Activated CD4-positive, CD25-positive, alpha-beta regulatory T cell treated with anti-CD3 and anti-CD28 coated beads, Interleukin-2, amount 50 U/mL, for 72 hours (primary cell): ENCODE data around the gene MTHFR.
A peak's percentile ranks its signal among the peaks of the same experiment; 100 is the strongest.

ENCODE experiments used
- DNase-seq: peaks from one replicate; pipeline ENCODE4 v3.0.0; 2021

MTHFR gene

GRCh38 chr1:11805422-11806306 is at the start of gene MTHFR, which contains the start of gene CLCN6:
Gene MTHFR (minus strand): TSS chr1:11805964. CDS start chr1:11803116, 2,848 bp downstream.
Gene CLCN6 (plus strand): TSS chr1:11806191. CDS start chr1:11806263, 72 bp downstream.
- DNase-seq: peak; percentile 99

DNA sequence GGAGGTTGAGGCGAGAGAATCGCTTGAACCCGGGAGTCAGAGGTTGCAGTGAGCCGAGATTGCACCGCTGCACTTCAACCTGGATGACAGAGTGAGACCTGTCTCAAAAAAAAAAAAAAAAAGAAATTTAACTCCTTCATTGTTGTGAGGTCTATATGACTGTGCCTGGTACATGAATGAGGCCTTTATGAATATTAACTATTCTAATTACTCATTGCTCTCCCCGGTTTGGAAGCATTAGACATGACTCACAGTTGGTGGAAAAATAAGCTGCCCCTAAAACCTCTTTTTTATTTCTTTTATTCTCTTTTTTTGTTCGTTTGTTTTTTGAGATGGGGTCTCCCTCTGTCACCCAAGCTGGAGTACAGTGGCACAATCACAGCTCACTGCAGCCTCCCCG is 49.7 kb upstream of the MTHFR start:
- DNase-seq: no peak

DNA sequence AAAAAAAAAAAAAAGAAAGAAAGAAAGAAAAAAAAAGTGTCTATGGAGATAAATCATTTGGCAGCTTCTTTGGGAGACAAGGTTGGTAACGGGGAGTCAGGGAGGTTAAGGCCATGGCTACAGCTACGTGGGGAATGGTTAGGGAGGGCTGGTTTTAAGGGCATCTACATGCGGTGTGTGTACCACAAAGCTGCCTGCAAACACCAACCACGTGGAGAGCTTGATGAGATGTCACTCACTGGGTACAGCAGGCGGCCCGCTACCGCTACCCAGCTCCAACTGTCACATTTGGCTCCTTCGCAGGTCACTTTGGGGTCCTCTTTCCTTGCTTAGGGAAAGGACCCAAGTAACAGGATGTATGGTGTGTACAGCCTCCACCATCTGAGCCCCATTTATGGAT is 48.8 kb upstream of the MTHFR start:
- DNase-seq: no peak

DNA sequence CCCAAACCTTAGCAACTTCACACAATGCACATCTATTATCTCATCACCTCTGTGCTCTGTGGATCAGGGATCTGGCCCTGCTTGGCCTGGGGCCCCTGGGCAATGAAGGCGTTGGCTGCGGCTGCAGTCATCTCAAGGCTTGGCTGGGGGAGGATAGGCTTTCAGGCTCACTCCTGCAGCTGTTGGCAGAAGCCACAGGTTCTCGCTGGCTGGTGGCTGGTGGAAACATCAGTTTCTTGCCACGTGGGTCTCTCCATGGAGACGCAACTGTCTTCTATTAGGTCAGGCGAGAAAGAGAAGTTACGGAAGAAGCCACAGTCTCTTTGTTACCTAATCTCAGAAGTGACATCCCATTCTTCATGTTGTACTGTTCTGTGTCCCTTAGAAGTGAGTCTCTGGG is 45.4 kb upstream of the MTHFR start:
- DNase-seq: no peak

GRCh38 chr1:11850156-11850555 is 44.4 kb upstream of the MTHFR start:
- no peak for DNase-seq

DNA sequence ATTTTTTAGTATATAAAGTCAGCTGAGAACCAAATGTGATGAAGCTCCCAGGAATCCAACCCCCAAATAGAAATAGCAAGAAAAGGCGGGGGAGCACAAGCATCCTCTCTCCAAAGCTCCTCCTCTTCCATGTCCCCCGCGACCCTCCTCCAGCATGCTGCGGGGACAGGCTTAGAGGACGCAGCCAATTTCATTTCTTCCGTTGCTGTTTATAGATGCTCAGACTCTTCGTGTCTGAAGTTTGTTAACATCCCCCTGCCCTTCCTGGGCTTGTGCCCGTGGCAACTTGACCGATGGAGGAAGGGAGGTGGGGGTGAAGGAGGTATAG is 42.6 kb upstream of the MTHFR start:
- DNase-seq: no peak

- no peak for DNase-seq
These were observed 42.1 kb upstream of the MTHFR start, which contains the start of gene NPPA for GRCh38 chr1:11847667-11848372. Gene NPPA (minus strand): TSS chr1:11847783. CDS start chr1:11847684, 99 bp downstream.

GRCh38 chr1:11845641-11846335 is 40.0 kb upstream of the MTHFR start:
- no peak for DNase-seq

DNA sequence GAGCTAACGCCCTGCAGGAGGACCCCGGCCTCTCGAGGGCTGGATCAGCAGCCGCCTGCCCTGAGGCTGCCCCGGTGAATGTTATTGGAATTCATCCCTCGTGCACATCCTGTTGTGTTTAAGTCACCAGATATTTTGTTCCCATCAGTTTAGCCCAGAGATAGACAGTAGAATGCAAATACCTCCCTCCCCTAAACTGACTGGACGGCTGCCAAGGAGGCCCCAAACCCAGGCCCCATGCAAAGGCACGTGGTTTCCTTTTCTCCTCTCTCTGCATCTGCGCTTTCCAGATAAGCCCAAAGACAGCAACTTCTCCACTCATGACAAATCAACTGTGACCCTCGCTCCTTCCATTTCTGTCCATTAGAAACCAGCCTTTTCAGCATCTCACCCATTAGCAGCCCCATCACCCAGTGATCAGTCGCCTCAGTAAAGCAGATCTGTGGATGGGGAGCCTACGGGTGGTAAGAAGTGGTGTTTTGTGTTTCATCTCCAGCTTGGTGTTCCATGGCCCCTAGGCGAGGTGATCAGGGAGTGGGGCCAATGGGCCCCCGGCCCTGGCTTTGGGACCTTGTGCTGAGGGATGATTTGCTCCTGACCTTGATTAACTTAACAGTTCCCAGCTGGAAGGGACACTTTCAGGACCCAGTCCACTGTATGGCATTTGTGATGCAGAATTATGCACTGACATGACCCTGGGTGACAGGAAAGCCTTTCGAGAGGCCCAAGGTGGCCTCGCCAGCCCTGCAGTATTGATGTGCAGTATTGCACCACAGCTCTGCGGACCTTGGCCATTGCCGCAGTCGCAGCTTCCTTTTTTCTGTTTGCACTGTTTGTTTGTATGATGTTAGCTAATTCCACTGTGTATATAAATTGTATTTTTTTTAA is 36.6 kb upstream of the MTHFR start:
- DNase-seq: no peak

GRCh38 chr1:11841245-11842153 is 35.7 kb upstream of the MTHFR start:
- no peak for DNase-seq

DNA sequence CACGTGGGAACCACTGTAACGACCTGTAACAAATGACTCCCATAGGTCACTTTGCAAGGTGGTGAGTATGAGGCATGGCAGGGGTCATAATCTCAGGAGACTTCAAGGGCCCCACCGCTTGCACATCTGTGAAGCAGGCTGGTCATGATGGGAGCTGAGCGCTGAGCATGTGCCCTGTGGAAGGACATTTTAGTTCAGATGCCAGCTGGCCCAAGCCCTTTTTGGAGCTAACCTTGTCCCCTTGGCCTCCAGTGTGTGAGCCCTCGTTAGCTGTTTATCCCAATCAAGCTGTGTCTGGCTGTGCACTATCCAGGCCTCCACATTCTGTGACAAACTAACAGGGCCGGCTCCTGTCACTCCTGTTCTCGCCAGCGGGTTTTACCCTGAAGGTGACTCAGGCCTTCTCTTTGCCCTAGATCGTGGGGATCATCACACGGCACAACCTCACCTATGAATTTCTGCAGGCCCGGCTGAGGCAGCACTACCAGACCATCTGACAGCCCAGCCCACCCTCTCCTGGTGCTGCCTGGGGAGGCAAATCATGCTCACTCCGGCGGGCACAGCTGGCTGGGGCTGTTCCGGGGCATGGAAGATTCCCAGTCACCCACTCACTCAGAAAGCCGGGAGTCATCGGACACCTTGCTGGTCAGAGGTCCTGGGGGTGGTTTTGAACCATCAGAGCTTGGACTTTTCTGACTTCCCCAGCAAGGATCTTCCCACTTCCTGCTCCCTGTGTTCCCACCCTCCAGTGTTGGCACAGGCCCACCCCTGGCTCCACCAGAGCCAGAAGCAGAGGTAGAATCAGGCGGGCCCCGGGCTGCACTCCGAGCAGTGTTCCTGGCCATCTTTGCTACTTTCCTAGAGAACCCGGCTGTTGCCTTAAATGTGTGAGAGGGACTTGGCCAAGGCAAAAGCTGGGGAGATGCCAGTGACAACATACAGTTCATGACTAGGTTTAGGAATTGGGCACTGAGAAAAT is 34.3 kb upstream of the MTHFR start:
- no peak for DNase-seq

DNA sequence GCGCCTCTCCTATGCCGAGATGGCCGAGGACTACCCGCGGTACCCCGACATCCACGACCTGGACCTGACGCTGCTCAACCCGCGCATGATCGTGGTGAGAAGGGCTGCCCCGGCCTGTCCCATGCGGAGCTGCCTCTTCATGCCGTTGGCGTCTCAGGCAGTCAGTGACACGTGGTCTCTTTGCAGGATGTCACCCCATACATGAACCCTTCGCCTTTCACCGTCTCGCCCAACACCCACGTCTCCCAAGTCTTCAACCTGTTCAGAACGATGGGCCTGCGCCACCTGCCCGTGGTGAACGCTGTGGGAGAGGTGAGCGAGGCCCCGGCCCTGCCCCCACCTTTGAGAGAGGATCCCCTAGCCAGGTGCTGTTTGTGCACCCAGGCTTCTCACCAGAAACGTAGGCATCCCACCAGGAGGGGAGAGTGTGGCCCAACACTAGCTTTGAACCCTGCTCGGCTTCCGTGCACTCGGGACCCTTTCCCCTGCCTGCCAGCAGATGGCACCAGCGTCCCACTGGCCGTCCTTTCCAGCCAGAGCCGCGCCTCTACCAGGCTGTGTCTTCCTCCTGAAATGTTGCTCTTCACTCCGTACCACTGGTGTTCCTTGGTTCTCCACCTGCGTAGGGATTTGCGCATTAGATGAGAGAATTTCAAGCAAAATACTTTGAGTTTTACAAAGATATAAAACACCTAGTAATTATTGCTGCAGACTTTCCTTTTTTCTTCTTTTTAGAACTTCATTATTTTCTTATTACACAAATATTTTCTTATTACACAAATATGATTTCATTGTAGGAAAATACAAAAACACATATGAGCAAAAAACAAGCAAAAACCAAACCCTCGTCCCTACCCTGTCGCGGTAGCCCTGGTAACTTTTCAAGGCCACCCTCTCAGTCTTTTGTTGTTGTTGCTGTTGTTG is 32.8 kb upstream of the MTHFR start:
- peak; percentile 74 for DNase-seq

DNA sequence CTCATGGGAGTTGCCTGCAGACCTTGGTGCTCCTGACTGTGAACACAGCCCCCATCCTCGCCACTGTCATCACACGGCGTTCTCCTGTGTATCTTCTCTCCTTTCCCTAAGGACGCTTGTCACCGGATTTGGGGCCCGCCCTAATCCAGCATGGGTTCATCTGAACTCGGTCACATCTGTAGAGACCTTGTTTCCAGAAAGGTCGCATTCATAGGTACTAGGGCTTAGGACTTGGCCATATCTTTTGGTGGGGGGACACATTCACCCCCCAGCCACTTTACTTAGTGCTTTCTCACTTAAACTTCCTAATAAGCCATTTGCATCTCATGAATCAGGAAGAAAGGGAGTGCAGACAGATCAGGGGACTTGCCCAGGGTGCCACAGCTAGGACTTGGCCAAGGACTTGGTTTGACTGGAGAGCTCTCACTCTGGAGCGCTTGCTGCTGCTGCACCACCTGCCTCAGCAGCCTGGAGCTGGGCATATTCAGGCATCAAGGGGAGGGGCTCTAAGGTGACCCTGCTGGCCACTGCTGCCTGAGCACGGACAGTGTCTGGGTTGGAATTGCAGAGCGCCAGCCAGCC is 32.1 kb upstream of the MTHFR start:
- no peak for DNase-seq

DNA sequence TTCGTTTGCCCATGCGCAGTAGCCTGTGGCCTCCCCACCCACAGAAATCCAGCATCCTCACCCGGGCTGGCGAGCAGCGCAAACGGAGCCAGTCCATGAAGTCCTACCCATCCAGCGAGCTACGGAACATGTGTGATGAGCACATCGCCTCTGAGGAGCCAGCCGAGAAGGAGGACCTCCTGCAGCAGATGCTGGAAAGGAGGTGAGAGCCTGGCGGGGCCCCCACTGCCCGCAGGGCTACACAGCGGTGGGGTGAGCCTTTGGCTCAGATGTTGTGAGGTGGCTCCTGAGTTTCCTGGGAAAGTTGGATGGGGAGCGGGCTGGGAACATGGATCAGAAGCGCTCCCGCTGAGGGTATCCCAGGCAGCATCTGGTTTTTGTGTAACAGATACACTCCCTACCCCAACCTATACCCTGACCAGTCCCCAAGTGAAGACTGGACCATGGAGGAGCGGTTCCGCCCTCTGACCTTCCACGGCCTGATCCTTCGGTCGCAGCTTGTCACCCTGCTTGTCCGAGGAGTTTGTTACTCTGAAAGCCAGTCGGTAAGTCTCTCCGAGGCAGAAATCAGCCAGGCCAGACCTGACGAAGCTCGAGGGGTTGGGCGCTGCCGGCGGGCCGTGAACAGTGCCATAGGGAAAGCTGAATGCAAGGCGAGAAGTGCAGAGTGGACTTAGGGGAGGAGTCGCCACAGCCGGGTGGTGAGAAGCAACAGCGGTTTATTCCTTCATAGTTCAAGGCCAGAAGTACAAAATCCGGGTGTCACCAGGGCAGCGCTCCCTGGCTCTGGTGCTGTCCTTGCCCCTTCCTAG is 31.4 kb upstream of the MTHFR start:
- no peak for DNase-seq

DNA sequence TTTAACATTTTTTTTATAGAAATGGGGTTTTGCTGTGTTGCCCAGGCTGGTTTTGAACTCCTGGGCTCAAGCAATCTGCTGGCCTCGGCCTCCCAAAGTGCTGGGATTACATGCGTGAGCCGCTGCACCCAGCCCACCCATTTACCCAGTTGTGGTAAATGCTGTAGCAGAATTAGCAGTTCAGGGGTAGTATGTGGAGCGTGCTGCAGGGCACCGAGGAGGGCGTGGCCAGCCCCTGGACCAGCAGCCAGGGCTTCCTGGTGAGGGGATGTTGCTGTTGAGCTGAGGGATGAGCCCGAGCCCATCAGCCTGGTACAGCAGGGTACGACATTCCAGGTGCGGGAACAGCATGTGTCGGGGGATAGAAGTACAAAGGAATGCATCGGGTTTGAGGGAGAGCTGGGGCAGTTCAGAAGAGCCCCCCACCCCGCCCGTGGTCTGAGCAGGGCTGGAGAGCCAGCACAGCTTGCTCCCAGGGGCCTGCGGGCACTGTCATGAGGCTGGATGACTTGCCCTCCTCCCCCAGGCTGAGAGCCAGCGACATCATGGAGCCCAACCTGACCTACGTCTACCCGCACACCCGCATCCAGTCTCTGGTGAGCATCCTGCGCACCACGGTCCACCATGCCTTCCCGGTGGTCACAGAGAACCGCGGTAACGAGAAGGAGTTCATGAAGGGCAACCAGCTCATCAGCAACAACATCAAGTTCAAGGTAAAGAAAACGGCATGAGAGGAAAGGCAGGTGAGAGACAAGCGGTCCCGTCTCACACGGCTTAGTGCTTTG is 29.9 kb upstream of the MTHFR start:
- no peak for DNase-seq

- DNase-seq: no peak
These were observed 28.1 kb upstream of the MTHFR start for GRCh38 chr1:11833900-11834299.

DNA sequence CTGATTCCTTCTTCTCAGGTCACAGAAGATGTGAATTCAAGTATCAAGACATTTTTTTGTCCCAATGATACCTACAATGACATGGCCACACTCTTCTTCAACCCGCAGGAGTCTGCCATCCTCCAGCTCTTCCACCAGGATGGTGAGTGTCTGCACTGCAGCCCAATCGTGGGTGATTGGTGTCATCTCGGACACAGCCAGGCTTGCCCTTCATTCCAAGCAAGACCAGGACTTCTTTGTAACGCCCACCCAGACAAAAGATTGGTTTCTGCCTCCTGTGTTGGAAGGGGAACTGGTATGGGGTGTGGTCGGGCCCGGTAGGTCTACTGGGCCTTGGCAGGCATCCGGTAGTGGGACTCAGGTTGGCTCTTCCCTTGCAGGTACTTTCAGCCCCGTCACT is 27.7 kb upstream of the MTHFR start:
- no peak for DNase-seq
